Thoracic aorta (tissue), 2 donors: Measurements from ENCODE around the gene PRRX2. TPM values are rescaled to one million over a fixed set of nuclear protein-coding genes. Genes with fewer than 3 reads are reported as not detected.

Experiments used
- ATAC-seq: fragments of 150-250 bp; one replicate; pipeline ENCODE4 v1.8.0; 2017; ENCODE audit warnings: low read depth; ENCODE audit not compliant: insufficient number of reproducible peaks, low FRiP score
- DNase-seq: peaks from one replicate; pipeline ENCODE4 v3.0.0-alpha.2; 2020; ENCODE audit warnings: low spot score
- H3K27ac ChIP-seq, 2 donors: fragments of 200-600 bp; sonication (generic); 1 replicate in 1 of 2; 2 replicates in 1 of 2; pipeline ENCODE4 v1.5.1; 2016; ENCODE audit warnings: mild to moderate bottlenecking in 2 of 2, moderate library complexity in 2 of 2
- H3K27me3 ChIP-seq: fragments of 200-600 bp; sonication (generic); replicated peaks from 2 replicates; pipeline ENCODE4 v1.6.0; 2016; ENCODE audit warnings: mild to moderate bottlenecking; ENCODE audit not compliant: insufficient read depth
- H3K36me3 ChIP-seq: fragments of 200-600 bp; sonication (generic); one replicate; pipeline ENCODE4 v1.5.1; 2016
- H3K4me1 ChIP-seq, 2 donors: fragments of 200-600 bp; sonication (generic); 1 replicate in 1 of 2; 2 replicates in 1 of 2; pipeline versions ENCODE4 v1.5.1 to v1.6.0; 2016; ENCODE audit warnings: low read depth in 2 of 2, mild to moderate bottlenecking in 1 of 2; ENCODE audit not compliant: control insufficient read depth in 1 of 2
- H3K4me3 ChIP-seq: fragments of 200-600 bp; sonication (generic); 2 replicates; pipeline ENCODE4 v1.5.1; 2016; ENCODE audit warnings: mild to moderate bottlenecking
- H3K9me3 ChIP-seq: fragments of 200-600 bp; sonication (generic); 2 replicates; pipeline ENCODE4 v1.5.1; 2016
- CTCF ChIP-seq: fragments of 200-600 bp; sonication (generic); IDR thresholded peaks from one replicate; pipeline ENCODE4 v1.5.1; 2019; ENCODE audit warnings: antibody characterized with exemption
- total RNA-seq, 2 donors: library from RNA; depleted of rRNA; stranded (reverse); fragments of >200 nt; gene quantifications; one replicate each; pipeline versions ENCODE4 v1.1.0 to v1.2.3, GENCODE V29; 2016

The PRRX2 gene
- total RNA-seq, 2 donors from 2014 or later = 42.0 to 66.1 TPM

- Histone ChIP-seq H3K9me3 (no peaks in the 10 kb centered on the region), H3K27me3 (no peaks in the 10 kb centered on the region), H3K4me3 (no peak overlapping the region), H3K27ac (no peak overlapping the region), H3K4me1 (peaks cover 13 to 89% of the 10 kb centered on the region in 2 donors), H3K36me3 (no peaks in the 10 kb centered on the region)
- DNase-seq = no peak
- no peak for ATAC-seq
- no peak for TF ChIP-seq CTCF
Measured at GRCh38 chr9:129674229-129674628, 8.8 kb downstream of the PRRX2 start.

DNA sequence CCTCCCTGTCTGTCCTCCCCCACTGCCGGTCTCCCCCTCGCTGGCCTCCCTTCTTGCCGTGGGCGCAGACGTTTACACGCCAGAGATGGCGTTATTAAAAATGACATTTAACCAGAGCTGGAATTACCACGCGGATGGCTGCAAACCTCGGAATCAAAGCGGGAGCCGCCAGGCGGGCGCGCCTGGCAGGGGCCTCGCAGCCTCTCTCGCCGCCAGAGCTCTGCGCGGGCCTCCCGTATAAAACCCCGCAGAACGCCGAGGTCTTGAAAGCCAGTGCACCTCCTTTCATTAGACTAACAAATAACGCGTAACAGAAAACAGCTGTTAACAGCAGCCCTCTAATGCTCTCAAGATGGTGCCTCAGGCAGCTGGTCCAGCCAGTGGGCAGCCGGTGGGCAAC is 10.2 kb downstream of the PRRX2 start:
- Histone ChIP-seq H3K9me3 (no peaks in the 10 kb centered on the region), H3K36me3 (no peaks in the 10 kb centered on the region), H3K4me1 (peaks cover 6 to 80% of the 10 kb centered on the region in 2 donors), H3K27me3 (no peaks in the 10 kb centered on the region), H3K4me3 (no peak overlapping the region), H3K27ac (no peak overlapping the region)
- no peak for TF ChIP-seq CTCF
- no peak for ATAC-seq
- no peak for DNase-seq

GRCh38 chr9:129676287-129676686 is 10.8 kb downstream of the PRRX2 start:
- no peaks in the 10 kb centered on the region for H3K27me3 ChIP-seq
- ATAC-seq = no peak
- DNase-seq = no peak
- H3K4me1 ChIP-seq = peaks cover 5 to 73% of the 10 kb centered on the region in 2 donors
- H3K4me3 ChIP-seq = no peak overlapping the region
- no peaks in the 10 kb centered on the region for H3K36me3 ChIP-seq
- H3K9me3 ChIP-seq = no peaks in the 10 kb centered on the region
- no peak for TF ChIP-seq CTCF
- peak overlapping the region in 1 of 2 donors; percentile 36 for H3K27ac ChIP-seq

GRCh38 chr9:129676975-129677374 is 11.5 kb downstream of the PRRX2 start:
- DNase-seq = no peak
- H3K27me3 ChIP-seq = no peaks in the 10 kb centered on the region
- H3K27ac ChIP-seq = peak overlapping the region; percentile 31 to 36
- H3K4me3 ChIP-seq = no peak overlapping the region
- peaks cover 2 to 66% of the 10 kb centered on the region in 2 donors for H3K4me1 ChIP-seq
- H3K36me3 ChIP-seq = no peaks in the 10 kb centered on the region
- TF ChIP-seq CTCF = peak; percentile 14
- H3K9me3 ChIP-seq = no peaks in the 10 kb centered on the region
- ATAC-seq = no peak

- Histone ChIP-seq H3K4me1 (peaks cover 0 to 61% of the 10 kb centered on the region in 2 donors), H3K36me3 (no peaks in the 10 kb centered on the region), H3K4me3 (no peak overlapping the region), H3K27ac (peak overlapping the region; percentile 31 to 36), H3K9me3 (no peaks in the 10 kb centered on the region), H3K27me3 (no peaks in the 10 kb centered on the region)
- no peak for ATAC-seq
- no peak for DNase-seq
- TF ChIP-seq CTCF = no peak
Measured at GRCh38 chr9:129677456-129677855, 12.0 kb downstream of the PRRX2 start.
